ENCODE data around the gene SUFU. TPM values are rescaled to one million over a fixed set of nuclear protein-coding genes. Genes with fewer than 3 reads are reported as not detected.

The SUFU gene
- total and polyA plus RNA-seq, 2 of the 13 experiments (the other 11 are each of a cell fraction or from before 2014, with no cell fraction given), result 2.9 to 5.5 TPM

- TF ChIP-seq, protein P1, sequence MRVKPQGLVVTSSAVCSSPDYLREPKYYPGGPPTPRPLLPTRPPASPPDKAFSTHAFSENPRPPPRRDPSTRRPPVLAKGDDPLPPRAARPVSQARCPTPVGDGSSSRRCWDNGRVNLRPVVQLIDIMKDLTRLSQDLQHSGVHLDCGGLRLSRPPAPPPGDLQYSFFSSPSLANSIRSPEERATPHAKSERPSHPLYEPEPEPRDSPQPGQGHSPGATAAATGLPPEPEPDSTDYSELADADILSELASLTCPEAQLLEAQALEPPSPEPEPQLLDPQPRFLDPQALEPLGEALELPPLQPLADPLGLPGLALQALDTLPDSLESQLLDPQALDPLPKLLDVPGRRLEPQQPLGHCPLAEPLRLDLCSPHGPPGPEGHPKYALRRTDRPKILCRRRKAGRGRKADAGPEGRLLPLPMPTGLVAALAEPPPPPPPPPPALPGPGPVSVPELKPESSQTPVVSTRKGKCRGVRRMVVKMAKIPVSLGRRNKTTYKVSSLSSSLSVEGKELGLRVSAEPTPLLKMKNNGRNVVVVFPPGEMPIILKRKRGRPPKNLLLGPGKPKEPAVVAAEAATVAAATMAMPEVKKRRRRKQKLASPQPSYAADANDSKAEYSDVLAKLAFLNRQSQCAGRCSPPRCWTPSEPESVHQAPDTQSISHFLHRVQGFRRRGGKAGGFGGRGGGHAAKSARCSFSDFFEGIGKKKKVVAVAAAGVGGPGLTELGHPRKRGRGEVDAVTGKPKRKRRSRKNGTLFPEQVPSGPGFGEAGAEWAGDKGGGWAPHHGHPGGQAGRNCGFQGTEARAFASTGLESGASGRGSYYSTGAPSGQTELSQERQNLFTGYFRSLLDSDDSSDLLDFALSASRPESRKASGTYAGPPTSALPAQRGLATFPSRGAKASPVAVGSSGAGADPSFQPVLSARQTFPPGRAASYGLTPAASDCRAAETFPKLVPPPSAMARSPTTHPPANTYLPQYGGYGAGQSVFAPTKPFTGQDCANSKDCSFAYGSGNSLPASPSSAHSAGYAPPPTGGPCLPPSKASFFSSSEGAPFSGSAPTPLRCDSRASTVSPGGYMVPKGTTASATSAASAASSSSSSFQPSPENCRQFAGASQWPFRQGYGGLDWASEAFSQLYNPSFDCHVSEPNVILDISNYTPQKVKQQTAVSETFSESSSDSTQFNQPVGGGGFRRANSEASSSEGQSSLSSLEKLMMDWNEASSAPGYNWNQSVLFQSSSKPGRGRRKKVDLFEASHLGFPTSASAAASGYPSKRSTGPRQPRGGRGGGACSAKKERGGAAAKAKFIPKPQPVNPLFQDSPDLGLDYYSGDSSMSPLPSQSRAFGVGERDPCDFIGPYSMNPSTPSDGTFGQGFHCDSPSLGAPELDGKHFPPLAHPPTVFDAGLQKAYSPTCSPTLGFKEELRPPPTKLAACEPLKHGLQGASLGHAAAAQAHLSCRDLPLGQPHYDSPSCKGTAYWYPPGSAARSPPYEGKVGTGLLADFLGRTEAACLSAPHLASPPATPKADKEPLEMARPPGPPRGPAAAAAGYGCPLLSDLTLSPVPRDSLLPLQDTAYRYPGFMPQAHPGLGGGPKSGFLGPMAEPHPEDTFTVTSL (CRISPR knock-in tag; IDR thresholded peaks at IDR 0.05; ENCODE audit: borderline replicate concordance), result no peak
- TF ChIP-seq SSRP1 (CRISPR knock-in tag; IDR thresholded peaks at IDR 0.05) (no peak), ADNP (CRISPR knock-in tag; IDR thresholded peaks at IDR 0.05) (no peak), SP4 (CRISPR knock-in tag; IDR thresholded peaks at IDR 0.05) (peak; percentile 95), JUND (CRISPR knock-in tag; IDR thresholded peaks at IDR 0.05) (no peak), NCOA1 (CRISPR knock-in tag; IDR thresholded peaks at IDR 0.05) (no peak), ZNF761 (CRISPR knock-in tag; conservative IDR thresholded peaks at IDR 0.05) (no peak), ZNF337 (CRISPR knock-in tag; IDR thresholded peaks at IDR 0.05; ENCODE audit: borderline replicate concordance, low read depth) (no peak), ZFP62 (CRISPR knock-in tag; IDR thresholded peaks at IDR 0.05) (no peak), BRF2 (CRISPR knock-in tag; IDR thresholded peaks at IDR 0.05) (no peak), NFYC (CRISPR knock-in tag; IDR thresholded peaks at IDR 0.05) (peak; percentile 92), FOXJ3 (CRISPR knock-in tag; IDR thresholded peaks at IDR 0.05; ENCODE audit: borderline replicate concordance) (no peak), ZNF703 (CRISPR knock-in tag; IDR thresholded peaks at IDR 0.05; ENCODE audit: borderline replicate concordance) (no peak), DPF2 (CRISPR knock-in tag; IDR thresholded peaks at IDR 0.05; ENCODE audit: borderline replicate concordance, low read depth) (no peak), GABPB1 (CRISPR knock-in tag; IDR thresholded peaks at IDR 0.05) (peak; percentile 76)
- TF ChIP-seq, protein P2, sequence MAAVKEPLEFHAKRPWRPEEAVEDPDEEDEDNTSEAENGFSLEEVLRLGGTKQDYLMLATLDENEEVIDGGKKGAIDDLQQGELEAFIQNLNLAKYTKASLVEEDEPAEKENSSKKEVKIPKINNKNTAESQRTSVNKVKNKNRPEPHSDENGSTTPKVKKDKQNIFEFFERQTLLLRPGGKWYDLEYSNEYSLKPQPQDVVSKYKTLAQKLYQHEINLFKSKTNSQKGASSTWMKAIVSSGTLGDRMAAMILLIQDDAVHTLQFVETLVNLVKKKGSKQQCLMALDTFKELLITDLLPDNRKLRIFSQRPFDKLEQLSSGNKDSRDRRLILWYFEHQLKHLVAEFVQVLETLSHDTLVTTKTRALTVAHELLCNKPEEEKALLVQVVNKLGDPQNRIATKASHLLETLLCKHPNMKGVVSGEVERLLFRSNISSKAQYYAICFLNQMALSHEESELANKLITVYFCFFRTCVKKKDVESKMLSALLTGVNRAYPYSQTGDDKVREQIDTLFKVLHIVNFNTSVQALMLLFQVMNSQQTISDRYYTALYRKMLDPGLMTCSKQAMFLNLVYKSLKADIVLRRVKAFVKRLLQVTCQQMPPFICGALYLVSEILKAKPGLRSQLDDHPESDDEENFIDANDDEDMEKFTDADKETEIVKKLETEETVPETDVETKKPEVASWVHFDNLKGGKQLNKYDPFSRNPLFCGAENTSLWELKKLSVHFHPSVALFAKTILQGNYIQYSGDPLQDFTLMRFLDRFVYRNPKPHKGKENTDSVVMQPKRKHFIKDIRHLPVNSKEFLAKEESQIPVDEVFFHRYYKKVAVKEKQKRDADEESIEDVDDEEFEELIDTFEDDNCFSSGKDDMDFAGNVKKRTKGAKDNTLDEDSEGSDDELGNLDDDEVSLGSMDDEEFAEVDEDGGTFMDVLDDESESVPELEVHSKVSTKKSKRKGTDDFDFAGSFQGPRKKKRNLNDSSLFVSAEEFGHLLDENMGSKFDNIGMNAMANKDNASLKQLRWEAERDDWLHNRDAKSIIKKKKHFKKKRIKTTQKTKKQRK (IDR thresholded peaks at IDR 0.05; ENCODE audit: low read length), result no peak
- TF ChIP-seq, protein P3, sequence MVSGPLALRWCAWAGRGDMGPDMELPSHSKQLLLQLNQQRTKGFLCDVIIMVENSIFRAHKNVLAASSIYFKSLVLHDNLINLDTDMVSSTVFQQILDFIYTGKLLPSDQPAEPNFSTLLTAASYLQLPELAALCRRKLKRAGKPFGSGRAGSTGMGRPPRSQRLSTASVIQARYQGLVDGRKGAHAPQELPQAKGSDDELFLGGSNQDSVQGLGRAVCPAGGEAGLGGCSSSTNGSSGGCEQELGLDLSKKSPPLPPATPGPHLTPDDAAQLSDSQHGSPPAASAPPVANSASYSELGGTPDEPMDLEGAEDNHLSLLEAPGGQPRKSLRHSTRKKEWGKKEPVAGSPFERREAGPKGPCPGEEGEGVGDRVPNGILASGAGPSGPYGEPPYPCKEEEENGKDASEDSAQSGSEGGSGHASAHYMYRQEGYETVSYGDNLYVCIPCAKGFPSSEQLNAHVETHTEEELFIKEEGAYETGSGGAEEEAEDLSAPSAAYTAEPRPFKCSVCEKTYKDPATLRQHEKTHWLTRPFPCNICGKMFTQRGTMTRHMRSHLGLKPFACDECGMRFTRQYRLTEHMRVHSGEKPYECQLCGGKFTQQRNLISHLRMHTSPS (CRISPR knock-in tag; IDR thresholded peaks at IDR 0.05; ENCODE audit: low read depth), result no peak
Observed at GRCh38 chr10:102503264-102504178, at the start of gene SUFU (continued).

Data from HepG2 (cell line).